WTC11 (cell line): ENCODE data around the gene MAPK7.

Experiments used
- FOXJ3 ChIP-seq: sonication (generic); formaldehyde crosslinking; IDR thresholded peaks from 2 replicates; pipeline ENCODE4 v1.9.0; 2021; ENCODE audit warnings: missing genetic modification reagents, mild to moderate bottlenecking, borderline replicate concordance
- NR3C1 ChIP-seq: sonication (generic); formaldehyde crosslinking; conservative IDR thresholded peaks from 2 replicates; pipeline ENCODE4 v1.8.1; 2023; ENCODE audit warnings: low read depth, mild to moderate bottlenecking, missing genetic modification reagents
- TEAD4 ChIP-seq: sonication (generic); formaldehyde crosslinking; IDR thresholded peaks from 2 replicates; pipeline ENCODE4 v1.8.0; 2022; ENCODE audit warnings: mild to moderate bottlenecking, missing genetic modification reagents
- ZNF121 ChIP-seq: sonication (generic); formaldehyde crosslinking; IDR thresholded peaks from 2 replicates; pipeline ENCODE4 v1.8.0; 2023; ENCODE audit warnings: missing genetic modification reagents
- ZNF423 ChIP-seq: fragments of 250-450 bp; sonication (Bioruptor Pico); IDR thresholded peaks from 2 replicates; pipeline ENCODE4 v2.1.2; 2022; ENCODE audit warnings: mild to moderate bottlenecking, moderate library complexity
- TF ChIP-seq, protein P1 (sequence below): sonication (generic); formaldehyde crosslinking; IDR thresholded peaks from 2 replicates; pipeline ENCODE4 v1.8.0; 2022; ENCODE audit warnings: mild to moderate bottlenecking, missing genetic modification reagents
- TF ChIP-seq, protein P2 (sequence below): fragments of 200-600 bp; IDR thresholded peaks from 2 replicates; pipeline ENCODE4 v1.8.0; 2022; ENCODE audit warnings: antibody characterized with exemption

DNA sequence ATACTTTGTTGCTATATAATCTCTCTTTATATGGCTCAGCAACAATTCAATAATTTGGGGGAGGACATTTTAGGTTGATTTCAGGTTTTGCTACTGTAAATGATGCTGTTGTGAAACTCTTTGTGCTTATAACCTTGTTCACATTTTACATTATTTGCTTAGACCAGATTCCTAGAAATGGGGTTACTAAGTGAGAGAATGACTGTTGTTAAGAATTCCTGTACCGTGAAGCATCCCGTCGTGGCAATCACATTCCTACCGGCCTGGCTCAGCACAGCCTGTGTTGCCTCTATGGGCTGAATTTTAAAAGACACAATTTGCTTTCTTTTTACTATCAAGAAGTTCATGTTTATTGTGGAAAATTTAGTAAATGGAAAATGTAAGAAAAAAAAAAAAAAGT, 47.2 kb upstream of the MAPK7 start:
- no peak for TF ChIP-seq FOXJ3 (CRISPR knock-in tag)
- TF ChIP-seq NR3C1 (CRISPR knock-in tag), result no peak
- TF ChIP-seq, protein P1, sequence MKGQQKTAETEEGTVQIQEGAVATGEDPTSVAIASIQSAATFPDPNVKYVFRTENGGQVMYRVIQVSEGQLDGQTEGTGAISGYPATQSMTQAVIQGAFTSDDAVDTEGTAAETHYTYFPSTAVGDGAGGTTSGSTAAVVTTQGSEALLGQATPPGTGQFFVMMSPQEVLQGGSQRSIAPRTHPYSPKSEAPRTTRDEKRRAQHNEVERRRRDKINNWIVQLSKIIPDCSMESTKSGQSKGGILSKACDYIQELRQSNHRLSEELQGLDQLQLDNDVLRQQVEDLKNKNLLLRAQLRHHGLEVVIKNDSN, result no peak
- TF ChIP-seq, protein P2, sequence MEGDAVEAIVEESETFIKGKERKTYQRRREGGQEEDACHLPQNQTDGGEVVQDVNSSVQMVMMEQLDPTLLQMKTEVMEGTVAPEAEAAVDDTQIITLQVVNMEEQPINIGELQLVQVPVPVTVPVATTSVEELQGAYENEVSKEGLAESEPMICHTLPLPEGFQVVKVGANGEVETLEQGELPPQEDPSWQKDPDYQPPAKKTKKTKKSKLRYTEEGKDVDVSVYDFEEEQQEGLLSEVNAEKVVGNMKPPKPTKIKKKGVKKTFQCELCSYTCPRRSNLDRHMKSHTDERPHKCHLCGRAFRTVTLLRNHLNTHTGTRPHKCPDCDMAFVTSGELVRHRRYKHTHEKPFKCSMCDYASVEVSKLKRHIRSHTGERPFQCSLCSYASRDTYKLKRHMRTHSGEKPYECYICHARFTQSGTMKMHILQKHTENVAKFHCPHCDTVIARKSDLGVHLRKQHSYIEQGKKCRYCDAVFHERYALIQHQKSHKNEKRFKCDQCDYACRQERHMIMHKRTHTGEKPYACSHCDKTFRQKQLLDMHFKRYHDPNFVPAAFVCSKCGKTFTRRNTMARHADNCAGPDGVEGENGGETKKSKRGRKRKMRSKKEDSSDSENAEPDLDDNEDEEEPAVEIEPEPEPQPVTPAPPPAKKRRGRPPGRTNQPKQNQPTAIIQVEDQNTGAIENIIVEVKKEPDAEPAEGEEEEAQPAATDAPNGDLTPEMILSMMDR, result no peak
- no peak for TF ChIP-seq ZNF423
- no peak for TF ChIP-seq TEAD4 (CRISPR knock-in tag)
- TF ChIP-seq ZNF121 (CRISPR knock-in tag), result no peak
